Measurements from ENCODE around the gene UROS. TPM values are rescaled to one million over a fixed set of nuclear protein-coding genes. Genes with fewer than 3 reads are reported as not detected.

Gene UROS
- 85.0 and 103 TPM in 2 replicates for polyA plus RNA-seq
- 67.0 and 69.5 TPM in 2 replicates for polyA minus RNA-seq

DNA sequence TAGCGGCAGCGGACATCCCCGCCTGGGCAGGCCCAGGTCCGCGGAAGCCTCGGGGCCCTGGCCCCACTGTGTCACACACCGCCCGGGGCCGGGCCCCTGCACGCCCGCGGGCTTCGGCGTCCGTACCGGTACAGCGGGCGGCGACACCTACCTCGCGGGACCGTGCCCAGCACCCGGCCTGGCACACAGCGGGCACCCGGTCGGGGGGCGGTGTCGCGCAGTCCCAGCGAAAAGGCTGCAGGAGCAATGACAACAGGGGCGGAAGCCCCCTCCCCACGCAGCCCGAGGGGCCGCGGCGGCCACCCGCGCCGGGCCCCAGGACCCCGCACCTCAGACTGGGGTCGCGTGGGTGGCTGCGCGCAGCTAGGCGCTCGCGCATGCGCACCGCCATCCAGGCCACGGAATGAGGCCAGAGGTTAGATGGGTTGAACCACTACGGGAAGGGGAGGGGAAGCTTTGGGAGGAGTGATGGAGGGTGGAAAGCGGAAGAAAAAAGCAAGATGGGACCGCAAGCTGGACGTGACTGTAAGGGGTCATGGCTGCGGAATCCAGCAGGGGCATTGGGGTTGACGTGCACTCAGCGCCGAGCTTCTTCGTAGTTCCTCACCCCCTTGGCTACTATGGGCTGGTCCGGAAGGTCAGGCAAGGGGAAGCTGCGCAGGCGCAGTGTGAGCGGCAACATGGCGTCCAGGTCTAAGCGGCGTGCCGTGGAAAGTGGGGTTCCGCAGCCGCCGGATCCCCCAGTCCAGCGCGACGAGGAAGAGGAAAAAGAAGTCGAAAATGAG is at the start of gene UROS, which contains the start of gene BCCIP:
UROS (minus strand) TSS at position 381 of the 785 bp plus-strand sequence. CDS start 6,759 bp downstream, outside the sequence.
BCCIP (plus strand) TSS at position 669 of the 785 bp plus-strand sequence; CDS start at position 681, 12 bp downstream.
- Histone ChIP-seq H3K4me2 (ENCODE audit: low read length) (peak within 1 kb of the TSS; percentile 75), H3F3A (ENCODE audit: insufficient read depth, low read length, poor library complexity, severe bottlenecking) (no peaks in the 10 kb centered on the region), H2AFZ (ENCODE audit: low read depth, low read length) (peak within 1 kb of the TSS; percentile 75), H3K4me3 (ENCODE audit: low read length) (peak within 1 kb of the TSS; percentile 69), H3K9me2 (ENCODE audit: insufficient read depth, low read length) (no peaks in the 10 kb centered on the region), H4K20me1 (ENCODE audit: insufficient read depth) (no peaks in the 10 kb centered on the region), H3K9me3 (ENCODE audit: low read length) (no peaks in the 10 kb centered on the region), H3K36me3 (ENCODE audit: insufficient read depth, low read length) (no peaks in the 10 kb centered on the region), H3K27me3 (ENCODE audit: insufficient read depth, low read depth, low read length) (no peaks in the 10 kb centered on the region), H3K9ac (ENCODE audit: low read length) (peak within 1 kb of the TSS; percentile 80), H3K27ac (ENCODE audit: low read length) (peak within 1 kb of the TSS; percentile 83), H3K79me2 (replicated peaks; ENCODE audit: insufficient read depth, low read length) (peaks cover 25% of the 10 kb centered on the region)
- TF ChIP-seq MXI1 (conservative IDR thresholded peaks at IDR 0.05; ENCODE audit: poor library complexity, severe bottlenecking) (peak; percentile 96), SMC3 (conservative IDR thresholded peaks at IDR 0.05; ENCODE audit: poor library complexity) (peak; percentile 60), RAD21 (conservative IDR thresholded peaks at IDR 0.05) (peak; percentile 52), POLR2AphosphoS5 (IDR thresholded peaks at IDR 0.05) (peak; percentile 85), EZH2 (IDR thresholded peaks at IDR 0.05; ENCODE audit: borderline replicate concordance, insufficient read depth, low read length, poor library complexity, severe bottlenecking) (no peak), TAF1 (IDR thresholded peaks at IDR 0.05; ENCODE audit: low read depth) (peak; percentile 66), EP300 (conservative IDR thresholded peaks at IDR 0.05; ENCODE audit: poor library complexity, severe bottlenecking) (peak; percentile 48)
- TF ChIP-seq, protein P1, sequence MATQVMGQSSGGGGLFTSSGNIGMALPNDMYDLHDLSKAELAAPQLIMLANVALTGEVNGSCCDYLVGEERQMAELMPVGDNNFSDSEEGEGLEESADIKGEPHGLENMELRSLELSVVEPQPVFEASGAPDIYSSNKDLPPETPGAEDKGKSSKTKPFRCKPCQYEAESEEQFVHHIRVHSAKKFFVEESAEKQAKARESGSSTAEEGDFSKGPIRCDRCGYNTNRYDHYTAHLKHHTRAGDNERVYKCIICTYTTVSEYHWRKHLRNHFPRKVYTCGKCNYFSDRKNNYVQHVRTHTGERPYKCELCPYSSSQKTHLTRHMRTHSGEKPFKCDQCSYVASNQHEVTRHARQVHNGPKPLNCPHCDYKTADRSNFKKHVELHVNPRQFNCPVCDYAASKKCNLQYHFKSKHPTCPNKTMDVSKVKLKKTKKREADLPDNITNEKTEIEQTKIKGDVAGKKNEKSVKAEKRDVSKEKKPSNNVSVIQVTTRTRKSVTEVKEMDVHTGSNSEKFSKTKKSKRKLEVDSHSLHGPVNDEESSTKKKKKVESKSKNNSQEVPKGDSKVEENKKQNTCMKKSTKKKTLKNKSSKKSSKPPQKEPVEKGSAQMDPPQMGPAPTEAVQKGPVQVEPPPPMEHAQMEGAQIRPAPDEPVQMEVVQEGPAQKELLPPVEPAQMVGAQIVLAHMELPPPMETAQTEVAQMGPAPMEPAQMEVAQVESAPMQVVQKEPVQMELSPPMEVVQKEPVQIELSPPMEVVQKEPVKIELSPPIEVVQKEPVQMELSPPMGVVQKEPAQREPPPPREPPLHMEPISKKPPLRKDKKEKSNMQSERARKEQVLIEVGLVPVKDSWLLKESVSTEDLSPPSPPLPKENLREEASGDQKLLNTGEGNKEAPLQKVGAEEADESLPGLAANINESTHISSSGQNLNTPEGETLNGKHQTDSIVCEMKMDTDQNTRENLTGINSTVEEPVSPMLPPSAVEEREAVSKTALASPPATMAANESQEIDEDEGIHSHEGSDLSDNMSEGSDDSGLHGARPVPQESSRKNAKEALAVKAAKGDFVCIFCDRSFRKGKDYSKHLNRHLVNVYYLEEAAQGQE (IDR thresholded peaks at IDR 0.05; ENCODE audit: borderline replicate concordance), result peak; percentile 27
- TF ChIP-seq, protein P2, sequence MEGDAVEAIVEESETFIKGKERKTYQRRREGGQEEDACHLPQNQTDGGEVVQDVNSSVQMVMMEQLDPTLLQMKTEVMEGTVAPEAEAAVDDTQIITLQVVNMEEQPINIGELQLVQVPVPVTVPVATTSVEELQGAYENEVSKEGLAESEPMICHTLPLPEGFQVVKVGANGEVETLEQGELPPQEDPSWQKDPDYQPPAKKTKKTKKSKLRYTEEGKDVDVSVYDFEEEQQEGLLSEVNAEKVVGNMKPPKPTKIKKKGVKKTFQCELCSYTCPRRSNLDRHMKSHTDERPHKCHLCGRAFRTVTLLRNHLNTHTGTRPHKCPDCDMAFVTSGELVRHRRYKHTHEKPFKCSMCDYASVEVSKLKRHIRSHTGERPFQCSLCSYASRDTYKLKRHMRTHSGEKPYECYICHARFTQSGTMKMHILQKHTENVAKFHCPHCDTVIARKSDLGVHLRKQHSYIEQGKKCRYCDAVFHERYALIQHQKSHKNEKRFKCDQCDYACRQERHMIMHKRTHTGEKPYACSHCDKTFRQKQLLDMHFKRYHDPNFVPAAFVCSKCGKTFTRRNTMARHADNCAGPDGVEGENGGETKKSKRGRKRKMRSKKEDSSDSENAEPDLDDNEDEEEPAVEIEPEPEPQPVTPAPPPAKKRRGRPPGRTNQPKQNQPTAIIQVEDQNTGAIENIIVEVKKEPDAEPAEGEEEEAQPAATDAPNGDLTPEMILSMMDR (IDR thresholded peaks at IDR 0.05; ENCODE audit: poor library complexity, severe bottlenecking), result peak; percentile 34

DNA sequence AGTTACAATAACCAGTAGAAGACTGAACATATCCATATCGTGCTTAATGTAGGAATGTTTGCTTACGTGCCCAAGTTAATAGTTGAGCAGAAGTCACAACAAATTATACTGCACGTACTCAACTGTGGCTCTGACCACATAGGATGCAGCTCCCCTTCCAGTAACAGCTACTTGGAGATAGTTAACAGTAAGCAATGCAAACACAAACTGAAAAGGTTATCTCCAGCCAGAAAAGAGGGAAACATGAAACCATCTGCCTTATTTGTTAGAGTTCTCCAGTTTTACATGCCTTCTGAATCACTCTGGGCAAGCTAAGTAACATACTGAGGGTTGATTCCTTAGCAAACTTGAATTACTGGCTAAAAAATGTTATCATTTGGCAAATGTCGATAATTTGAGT is 48.3 kb upstream of the UROS start:
- Histone ChIP-seq H3K27me3 (ENCODE audit: insufficient read depth, low read depth, low read length) (no peaks in the 10 kb centered on the region), H3K36me3 (ENCODE audit: insufficient read depth, low read length) (no peaks in the 10 kb centered on the region), H3K4me3 (ENCODE audit: low read length) (no peak overlapping the region), H3K9me3 (ENCODE audit: low read length) (no peaks in the 10 kb centered on the region), H4K20me1 (ENCODE audit: insufficient read depth) (no peaks in the 10 kb centered on the region), H3K9ac (ENCODE audit: low read length) (no peak overlapping the region), H3K4me2 (ENCODE audit: low read length) (no peak overlapping the region), H3F3A (ENCODE audit: insufficient read depth, low read length, poor library complexity, severe bottlenecking) (no peaks in the 10 kb centered on the region), H3K79me2 (replicated peaks; ENCODE audit: insufficient read depth, low read length) (peaks cover 3% of the 10 kb centered on the region), H2AFZ (ENCODE audit: low read depth, low read length) (no peak overlapping the region), H3K27ac (ENCODE audit: low read length) (no peak overlapping the region), H3K9me2 (ENCODE audit: insufficient read depth, low read length) (no peaks in the 10 kb centered on the region)
- no peak for TF ChIP-seq RAD21 (conservative IDR thresholded peaks at IDR 0.05)
- TF ChIP-seq TAF1 (IDR thresholded peaks at IDR 0.05; ENCODE audit: low read depth), result no peak
- TF ChIP-seq MXI1 (conservative IDR thresholded peaks at IDR 0.05; ENCODE audit: poor library complexity, severe bottlenecking), result no peak
- TF ChIP-seq EZH2 (IDR thresholded peaks at IDR 0.05; ENCODE audit: borderline replicate concordance, insufficient read depth, low read length, poor library complexity, severe bottlenecking), result no peak
- TF ChIP-seq, protein P2 (IDR thresholded peaks at IDR 0.05; ENCODE audit: poor library complexity, severe bottlenecking), result no peak

Data from neural cell (in vitro differentiated cells).